Lung (tissue), 12 donors: ENCODE data around the gene ITGB3BP. TPM values are rescaled to one million over a fixed set of nuclear protein-coding genes. Genes with fewer than 3 reads are reported as not detected.

ENCODE experiments used
- ATAC-seq: fragments of 200-7000 bp; cut with Tn5 transposase; one replicate; pipeline ENCODE4 v1.9.1; 2020; ENCODE audit warnings: moderate number of reproducible peaks; ENCODE audit not compliant: insufficient read depth, low FRiP score
- DNase-seq, 3 donors: peaks; one replicate each; pipeline ENCODE4 v3.0.0-alpha.2; 2013 to 2017
- H3K27ac ChIP-seq, 2 donors: one replicate each; pipeline ENCODE4 v1.5.1; 2013; ENCODE audit warnings: mild to moderate bottlenecking in 2 of 2, moderate library complexity in 2 of 2, control low read depth in 1 of 2, inconsistent platforms in 1 of 2, low read depth in 1 of 2, low read length in 1 of 2
- H3K27me3 ChIP-seq, 3 donors: one replicate each; pipeline ENCODE4 v1.5.1; 2013; ENCODE audit warnings: low read length in 2 of 3; ENCODE audit not compliant: control insufficient read depth in 3 of 3, insufficient read depth in 3 of 3
- H3K36me3 ChIP-seq, 4 donors: one replicate each; pipeline ENCODE4 v1.5.1; 2013; ENCODE audit warnings: low read length in 4 of 4, mild to moderate bottlenecking in 1 of 4, moderate library complexity in 1 of 4; ENCODE audit not compliant: control insufficient read depth in 4 of 4, insufficient read depth in 4 of 4
- H3K4me1 ChIP-seq, 5 donors: one replicate each; pipeline ENCODE4 v1.5.1; 2013; ENCODE audit warnings: low read length in 5 of 5, mild to moderate bottlenecking in 2 of 5, moderate library complexity in 1 of 5; ENCODE audit not compliant: control insufficient read depth in 5 of 5, insufficient read depth in 5 of 5
- H3K4me3 ChIP-seq: one replicate; pipeline ENCODE4 v1.5.1; 2013; ENCODE audit warnings: mild to moderate bottlenecking, control low read depth, moderate library complexity
- H3K9ac ChIP-seq, 2 donors: one replicate each; pipeline ENCODE4 v1.5.1; 2013; ENCODE audit warnings: low read length in 2 of 2, control low read depth in 1 of 2; ENCODE audit not compliant: insufficient read depth in 1 of 2
- H3K9me3 ChIP-seq, 4 donors: one replicate each; pipeline ENCODE4 v1.5.1; 2013; ENCODE audit warnings: low read length in 3 of 4, mild to moderate bottlenecking in 1 of 4, moderate library complexity in 1 of 4; ENCODE audit not compliant: control insufficient read depth in 4 of 4, insufficient read depth in 3 of 4
- WGBS, 2 donors: extraction: QIAGEN DNeasy Blood & Tissue Kit; methylation state at CpG; one replicate each; pipeline ENCODE4 v1.1.7; 2013; 5-methylcytosine and 5-hydroxymethylcytosine counted together
- polyA plus RNA-seq, 2 donors: library from polyadenylated mRNA; stranded (reverse); fragments of 200-250 nt; gene quantifications; one replicate each; pipeline ENCODE4 v1.2.1, GENCODE V29; 2013
- total RNA-seq, 2 donors: library from RNA; depleted of rRNA in 1 of 2; stranded (reverse); fragments of >200 nt in 1 of 2; gene quantifications; one replicate each; pipeline ENCODE4 v1.2.1, GENCODE V29; 2014 to 2021
- TF ChIP-seq, protein P1 (sequence below): IDR thresholded peaks from 2 replicates; pipeline ENCODE4 v1.5.1; 2012; ENCODE audit warnings: mild to moderate bottlenecking; ENCODE audit errors: control extremely low read depth, extremely low read depth
- donor health status: control.
- donor health status: control.
- donor health status: Bipolar disorder and iron deficiency.
- donor health status: healthy.
- donor health status: DM: yes; HTN: yes; CAD: no.

Gene ITGB3BP
- total and polyA plus RNA-seq, 4 donors: 7.0 to 36.5 (median 24.2) TPM

GRCh38 chr1:63516629-63517028 lies 6.4 kb downstream of the ITGB3BP start:
- TF ChIP-seq, protein P1, sequence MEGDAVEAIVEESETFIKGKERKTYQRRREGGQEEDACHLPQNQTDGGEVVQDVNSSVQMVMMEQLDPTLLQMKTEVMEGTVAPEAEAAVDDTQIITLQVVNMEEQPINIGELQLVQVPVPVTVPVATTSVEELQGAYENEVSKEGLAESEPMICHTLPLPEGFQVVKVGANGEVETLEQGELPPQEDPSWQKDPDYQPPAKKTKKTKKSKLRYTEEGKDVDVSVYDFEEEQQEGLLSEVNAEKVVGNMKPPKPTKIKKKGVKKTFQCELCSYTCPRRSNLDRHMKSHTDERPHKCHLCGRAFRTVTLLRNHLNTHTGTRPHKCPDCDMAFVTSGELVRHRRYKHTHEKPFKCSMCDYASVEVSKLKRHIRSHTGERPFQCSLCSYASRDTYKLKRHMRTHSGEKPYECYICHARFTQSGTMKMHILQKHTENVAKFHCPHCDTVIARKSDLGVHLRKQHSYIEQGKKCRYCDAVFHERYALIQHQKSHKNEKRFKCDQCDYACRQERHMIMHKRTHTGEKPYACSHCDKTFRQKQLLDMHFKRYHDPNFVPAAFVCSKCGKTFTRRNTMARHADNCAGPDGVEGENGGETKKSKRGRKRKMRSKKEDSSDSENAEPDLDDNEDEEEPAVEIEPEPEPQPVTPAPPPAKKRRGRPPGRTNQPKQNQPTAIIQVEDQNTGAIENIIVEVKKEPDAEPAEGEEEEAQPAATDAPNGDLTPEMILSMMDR: no peak
- DNase-seq (no peak), ATAC-seq (no peak)
- Histone ChIP-seq H3K27me3 (no peaks in the 10 kb centered on the region), H3K4me1 (no peaks in the 10 kb centered on the region), H3K36me3 (no peaks in the 10 kb centered on the region), H3K9ac (no peak overlapping the region), H3K27ac (no peak overlapping the region), H3K9me3 (no peaks in the 10 kb centered on the region), H3K4me3 (no peak overlapping the region)
- 37 to 88% methylated on average over 2 of the region's 2 CpGs for WGBS, 2 donors

DNA sequence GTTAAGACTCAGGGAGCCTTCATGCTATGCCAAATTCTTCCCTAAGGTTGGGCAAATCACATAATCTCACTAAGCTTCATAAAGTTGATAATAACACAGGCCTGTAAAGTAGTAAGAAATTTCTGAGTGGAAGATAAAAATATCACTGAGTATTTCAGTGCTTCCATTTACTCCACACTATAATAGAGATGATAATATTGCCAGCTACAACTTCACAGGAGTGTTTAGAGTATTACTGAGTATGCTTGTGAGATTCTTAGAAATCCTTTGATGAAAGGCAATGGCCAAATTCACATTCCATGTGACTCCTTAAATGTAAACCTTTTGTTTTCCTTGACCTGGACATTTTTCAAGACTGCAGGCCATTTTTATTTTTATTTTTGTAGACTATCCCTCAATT lies 10.4 kb downstream of the ITGB3BP start:
- H3K27me3 ChIP-seq: no peaks in the 10 kb centered on the region
- no peaks in the 10 kb centered on the region for H3K9me3 ChIP-seq
- no peak overlapping the region for H3K4me3 ChIP-seq
- TF ChIP-seq, protein P1: no peak
- H3K36me3 ChIP-seq: peaks cover 0 to 2% (median 0%) of the 10 kb centered on the region in 4 donors
- ATAC-seq (no peak), DNase-seq (no peak)
- H3K9ac ChIP-seq: no peak overlapping the region
- no peaks in the 10 kb centered on the region for H3K4me1 ChIP-seq
- no peak overlapping the region for H3K27ac ChIP-seq

GRCh38 chr1:63509718-63510117 lies 13.3 kb downstream of the ITGB3BP start:
- Histone ChIP-seq H3K27ac (no peak overlapping the region), H3K27me3 (no peaks in the 10 kb centered on the region), H3K4me1 (no peaks in the 10 kb centered on the region), H3K9me3 (peaks cover 0 to 2% (median 0%) of the 10 kb centered on the region in 4 donors), H3K4me3 (no peak overlapping the region), H3K36me3 (peaks cover 0 to 14% (median 5%) of the 10 kb centered on the region in 4 donors), H3K9ac (no peak overlapping the region)
- ATAC-seq: no peak
- WGBS, 2 donors: 88 to 89% methylated on average over 10 of the region's 10 CpGs
- TF ChIP-seq, protein P1: no peak
- no peak for DNase-seq

DNA sequence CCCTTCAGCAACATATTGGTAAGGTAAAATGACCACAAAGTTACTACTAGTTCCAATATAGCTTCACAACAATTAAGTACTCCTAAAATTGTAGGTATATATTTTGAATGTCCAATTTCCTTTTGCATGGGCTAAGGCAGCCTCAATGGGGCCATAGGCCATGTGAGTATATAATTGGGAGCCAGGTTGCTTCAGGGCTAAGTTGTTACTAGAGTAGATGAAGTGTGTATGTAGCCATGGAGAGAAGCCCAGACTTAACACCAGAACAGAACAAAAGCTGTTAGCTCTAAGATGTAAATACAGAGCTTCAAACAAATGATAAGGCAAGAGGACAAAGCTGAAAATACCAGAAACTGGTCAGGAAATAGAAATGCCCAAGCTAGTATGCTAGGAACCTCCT lies 16.2 kb downstream of the ITGB3BP start:
- Histone ChIP-seq H3K4me3 (no peak overlapping the region), H3K36me3 (peaks cover 0 to 14% (median 5%) of the 10 kb centered on the region in 4 donors), H3K9me3 (peaks cover 0 to 2% (median 0%) of the 10 kb centered on the region in 4 donors), H3K9ac (no peak overlapping the region), H3K27me3 (no peaks in the 10 kb centered on the region), H3K27ac (no peak overlapping the region), H3K4me1 (no peaks in the 10 kb centered on the region)
- DNase-seq (no peak), ATAC-seq (no peak)
- TF ChIP-seq, protein P1: no peak
